ENCODE data around the gene GPS1. TPM values are rescaled to one million over a fixed set of nuclear protein-coding genes. Genes with fewer than 3 reads are reported as not detected.
A peak's percentile ranks its signal among the peaks of the same experiment; 100 is the strongest.

GPS1 gene
- total and polyA plus RNA-seq, 9 of the 15 experiments (the other 6 are each of a cell fraction or from before 2014, with no cell fraction given), result 3.1 to 167 (median 69.9) TPM

- Histone ChIP-seq H2AFZ (ENCODE audit: low read depth, low read length) (no peak overlapping the region), H4K20me1 (replicated peaks; ENCODE audit: control insufficient read depth, insufficient read depth, low read length) (no peaks in the 10 kb centered on the region), H3K27ac (ENCODE audit: extremely low read depth, low read depth, low read length) (no peak overlapping the region), H3K9ac (ENCODE audit: insufficient read depth in 1 of 2, low read depth in 2 of 2, low read length in 2 of 2) (no peak overlapping the region; a peak in 1 of 4 replicates), H3K79me2 (ENCODE audit: control insufficient read depth, insufficient read depth, low read length) (no peaks in the 10 kb centered on the region), H3K4me2 (ENCODE audit: insufficient read depth, low read length) (no peak overlapping the region), H3K36me3 (ENCODE audit: control insufficient read depth, insufficient read depth, low read length) (peaks cover 16% of the 10 kb centered on the region; the same call in 1 of the 3 replicates), H3K4me3 (no peak overlapping the region), H3K27me3 (ENCODE audit: control insufficient read depth in 2 of 2, insufficient read depth in 2 of 2, low read length in 2 of 2) (no peaks in the 10 kb centered on the region), H3K9me3 (replicated peaks; ENCODE audit: control insufficient read depth, insufficient read depth, low read depth, low read length) (no peaks in the 10 kb centered on the region), H3K4me1 (replicated peaks in 1 of 2; ENCODE audit: control insufficient read depth in 2 of 2, insufficient read depth in 2 of 2, low read length in 2 of 2) (peaks cover 0 to 87% of the 10 kb centered on the region in 2 experiments; a peak in 3 of 5 replicates), H3K9me1 (ENCODE audit: control insufficient read depth, insufficient read depth, low read length) (no peaks in the 10 kb centered on the region)
- 0 out of 2 replicates have a peak, but pooled peaks have one; percentile 26 for TF ChIP-seq POLR2G (IDR thresholded peaks at IDR 0.05; ENCODE audit: low read depth, low read length)
- TF ChIP-seq LEF1 (IDR thresholded peaks at IDR 0.05), result no peak
- FAIRE-seq (no peak), DNase-seq (ENCODE audit: extremely low read depth in 1 of 4, low spot score in 3 of 4) (no peak), ATAC-seq (no peak)
- in situ Hi-C loops (cut with MboI), result no loop called here
- WGBS (ENCODE audit: insufficient coverage, low coverage, missing lambda C conversion rate), result 67% methylated on average over 11 of the region's 23 CpGs
- ChIA-PET POLR2A (interaction anchor here (0.6 kb wide), 2 partner anchors 116 to 804 kb away, joined by 3 read pairs; no protein-coding TSS in a partner anchor), CTCF (ENCODE audit: low intra/inter-chr PET ratio) (no interaction called here)
- no TSS peak for BruUV-seq (replicated peaks)
- intact Hi-C loops (cut with micrococcal nuclease), result no loop called here
Measured at GRCh38 chr17:82014432-82014831, 37.3 kb upstream of the GPS1 start.

GRCh38 chr17:82014971-82015310, 36.8 kb upstream of the GPS1 start:
- no TSS peak for BruUV-seq (replicated peaks)
- Histone ChIP-seq H3K79me2 (ENCODE audit: control insufficient read depth, insufficient read depth, low read length) (no peaks in the 10 kb centered on the region), H3K27ac (ENCODE audit: extremely low read depth, low read depth, low read length) (no peak overlapping the region), H3K9ac (ENCODE audit: insufficient read depth in 1 of 2, low read depth in 2 of 2, low read length in 2 of 2) (peak overlapping the region in 1 of 2 experiments; percentile 48; a peak in 1 of 4 replicates), H3K4me1 (replicated peaks in 1 of 2; ENCODE audit: control insufficient read depth in 2 of 2, insufficient read depth in 2 of 2, low read length in 2 of 2) (peaks cover under 1 to 90% of the 10 kb centered on the region in 2 experiments; a peak in 3 of 5 replicates), H2AFZ (ENCODE audit: low read depth, low read length) (no peak overlapping the region), H3K36me3 (ENCODE audit: control insufficient read depth, insufficient read depth, low read length) (peaks cover 18% of the 10 kb centered on the region; the same call in 1 of the 3 replicates), H3K4me2 (ENCODE audit: insufficient read depth, low read length) (no peak overlapping the region), H3K27me3 (ENCODE audit: control insufficient read depth in 2 of 2, insufficient read depth in 2 of 2, low read length in 2 of 2) (no peaks in the 10 kb centered on the region), H3K4me3 (no peak overlapping the region), H3K9me3 (replicated peaks; ENCODE audit: control insufficient read depth, insufficient read depth, low read depth, low read length) (no peaks in the 10 kb centered on the region), H4K20me1 (replicated peaks; ENCODE audit: control insufficient read depth, insufficient read depth, low read length) (0 out of 2 replicates have a peak, but pooled peaks cover under 1% of the 10 kb centered on the region), H3K9me1 (ENCODE audit: control insufficient read depth, insufficient read depth, low read length) (no peaks in the 10 kb centered on the region)
- ChIA-PET POLR2A (interaction anchor here (0.6 kb wide), 1 partner anchor 115 kb away, joined by 3 read pairs; no protein-coding TSS in a partner anchor), CTCF (ENCODE audit: low intra/inter-chr PET ratio) (no interaction called here)
- ATAC-seq (no peak), DNase-seq (ENCODE audit: extremely low read depth in 1 of 4, low spot score in 3 of 4) (no peak), FAIRE-seq (no peak)
- WGBS (ENCODE audit: insufficient coverage, low coverage, missing lambda C conversion rate), result 66% methylated on average over 13 of the region's 13 CpGs
- in situ Hi-C loops (cut with MboI), result no loop called here
- TF ChIP-seq CHD2 (IDR thresholded peaks at IDR 0.05; ENCODE audit: low read depth, low read length) (no peak), CREB3 (tag; conservative IDR thresholded peaks at IDR 0.05; ENCODE audit: low read depth) (no peak), GATA2 (CRISPR knock-in tag; IDR thresholded peaks at IDR 0.05) (no peak), CREM (IDR thresholded peaks at IDR 0.05; ENCODE audit: low read depth) (no peak), KDM5B (IDR thresholded peaks at IDR 0.05; ENCODE audit: insufficient replicate concordance, low read depth, low read length) (no peak), GTF2A2 (tag; IDR thresholded peaks at IDR 0.05) (no peak), ZNF586 (CRISPR knock-in tag; conservative IDR thresholded peaks at IDR 0.05) (no peak), HNRNPK (IDR thresholded peaks at IDR 0.05; ENCODE audit: low read depth, low read length, poor library complexity, severe bottlenecking) (no peak), RAD21 (CRISPR knock-in tag; conservative IDR thresholded peaks at IDR 0.05 in 1 of 2, IDR thresholded peaks at IDR 0.05 in 1 of 2) (no peak), ZNF175 (CRISPR knock-in tag; IDR thresholded peaks at IDR 0.05; ENCODE audit: low read depth) (no peak), NFATC3 (IDR thresholded peaks at IDR 0.05) (no peak)
- intact Hi-C loops (cut with micrococcal nuclease), result no loop called here

Data from K562 (cell line).